HEK293 (cell line): ENCODE measurements around the gene RFK.

Source experiments
- CTCF ChIA-PET: fragments of 350-600 bp; formaldehyde crosslinking; extraction: SDS; loops from one replicate; lab custom pipeline; 2021; ENCODE audit warnings: antibody characterized with exemption; lab: Yijun Ruan, JAX
- POLR2A ChIA-PET: fragments of 300-600 bp; formaldehyde crosslinking; extraction: SDS; loops from one replicate; lab custom pipeline; 2020; ENCODE audit warnings: antibody characterized with exemption, inconsistent platforms; lab: Yijun Ruan, JAX
- H3K27ac ChIP-seq: fragments of 200-500 bp; sonication (Bioruptor generic); 2 replicates; pipeline ENCODE4 v1.5.1; 2014; ENCODE audit warnings: low read depth, low read length, control low read depth, inconsistent platforms; ENCODE audit errors: extremely low read depth
- H3K36me3 ChIP-seq, 2 experiments: fragments of 200-500 bp in 1 of 2; sonication (Bioruptor generic) in 1 of 2; 1 replicate in 1 of 2; 2 replicates in 1 of 2; pipeline ENCODE4 v1.5.1; 2014 to 2017; ENCODE audit warnings: inconsistent platforms in 2 of 2, low read length in 2 of 2; ENCODE audit not compliant: control insufficient read depth in 2 of 2, insufficient read depth in 1 of 2
- H3K4me1 ChIP-seq: fragments of 200-500 bp; sonication (Bioruptor generic); 2 replicates; pipeline ENCODE4 v1.5.1; 2014; ENCODE audit warnings: mild to moderate bottlenecking, low read length, inconsistent platforms; ENCODE audit not compliant: control insufficient read depth, insufficient read depth
- H3K4me3 ChIP-seq: 2 replicates; pipeline ENCODE4 v1.5.1; 2011; ENCODE audit warnings: low read depth, mild to moderate bottlenecking, control low read depth, low read length, moderate library complexity
- H3K9me3 ChIP-seq: fragments of 200-500 bp; sonication (Bioruptor generic); 2 replicates; pipeline ENCODE4 v1.5.1; 2014; ENCODE audit warnings: low read depth, low read length, inconsistent platforms; ENCODE audit not compliant: control insufficient read depth, insufficient read depth
- RBAK ChIP-seq: fragments of 450-650 bp; formaldehyde crosslinking; IDR thresholded peaks from 2 replicates; pipeline ENCODE4 v1.5.1; 2016; ENCODE audit warnings: missing biosample characterization, missing genetic modification characterization
- SP2 ChIP-seq: fragments of 450-650 bp; formaldehyde crosslinking; IDR thresholded peaks from 2 replicates; pipeline ENCODE4 v1.5.1; 2016; ENCODE audit warnings: missing biosample characterization, missing genetic modification characterization
- TRIM28 ChIP-seq: IDR thresholded peaks from 2 replicates; pipeline ENCODE4 v1.6.1; 2011; ENCODE audit warnings: low read length, control low read depth, borderline replicate concordance
- ZFHX2 ChIP-seq: fragments of 450-650 bp; formaldehyde crosslinking; conservative IDR thresholded peaks from 2 replicates; pipeline ENCODE4 v1.5.1; 2016; ENCODE audit warnings: missing biosample characterization, missing genetic modification characterization
- ZNF112 ChIP-seq: fragments of 450-650 bp; formaldehyde crosslinking; IDR thresholded peaks from 2 replicates; pipeline ENCODE4 v1.5.0; 2017; ENCODE audit warnings: missing biosample characterization, missing genetic modification characterization
- ZNF132 ChIP-seq: fragments of 450-650 bp; formaldehyde crosslinking; IDR thresholded peaks from 2 replicates; pipeline ENCODE4 v1.5.1; 2017; ENCODE audit warnings: missing biosample characterization, missing genetic modification characterization, borderline replicate concordance
- ZNF133 ChIP-seq: fragments of 450-650 bp; formaldehyde crosslinking; IDR thresholded peaks from 2 replicates; pipeline ENCODE4 v1.5.1; 2016; ENCODE audit warnings: missing biosample characterization, missing genetic modification characterization
- ZNF48 ChIP-seq: fragments of 450-650 bp; formaldehyde crosslinking; IDR thresholded peaks from 2 replicates; pipeline ENCODE4 v1.5.1; 2016; ENCODE audit warnings: missing biosample characterization, missing genetic modification characterization
- ZNF514 ChIP-seq: fragments of 450-650 bp; formaldehyde crosslinking; IDR thresholded peaks from 2 replicates; pipeline ENCODE4 v1.5.1; 2016; ENCODE audit warnings: missing biosample characterization, missing genetic modification characterization
- ZNF530 ChIP-seq: fragments of 450-650 bp; formaldehyde crosslinking; IDR thresholded peaks from 2 replicates; pipeline ENCODE4 v1.5.1; 2016; ENCODE audit warnings: low read depth, missing biosample characterization, missing genetic modification characterization
- ZNF561 ChIP-seq: fragments of 450-650 bp; IDR thresholded peaks from 2 replicates; pipeline ENCODE4 v1.5.1; 2018; ENCODE audit warnings: missing biosample characterization, missing genetic modification characterization, borderline replicate concordance
- ZNF768 ChIP-seq: fragments of 450-650 bp; formaldehyde crosslinking; IDR thresholded peaks from 2 replicates; pipeline ENCODE4 v1.5.1; 2018; ENCODE audit warnings: missing biosample characterization, mild to moderate bottlenecking, missing genetic modification characterization
- TF ChIP-seq, protein P1 (sequence below): fragments of 450-650 bp; formaldehyde crosslinking; IDR thresholded peaks from 2 replicates; pipeline ENCODE4 v1.5.1; 2016; ENCODE audit warnings: missing biosample characterization, missing genetic modification characterization
- TF ChIP-seq, protein P2 (sequence below): fragments of 450-650 bp; formaldehyde crosslinking; IDR thresholded peaks from 2 replicates; pipeline ENCODE4 v1.5.1; 2016; ENCODE audit warnings: missing biosample characterization, missing genetic modification characterization
- TF ChIP-seq, protein P3 (sequence below): fragments of 450-650 bp; formaldehyde crosslinking; IDR thresholded peaks from 2 replicates; pipeline ENCODE4 v1.5.1; 2016; ENCODE audit warnings: missing biosample characterization, missing genetic modification characterization
- TF ChIP-seq, protein P4 (sequence below): fragments of 450-650 bp; formaldehyde crosslinking; IDR thresholded peaks from 2 replicates; pipeline ENCODE4 v1.5.1; 2016; ENCODE audit warnings: missing biosample characterization, missing genetic modification characterization

The RFK gene

DNA sequence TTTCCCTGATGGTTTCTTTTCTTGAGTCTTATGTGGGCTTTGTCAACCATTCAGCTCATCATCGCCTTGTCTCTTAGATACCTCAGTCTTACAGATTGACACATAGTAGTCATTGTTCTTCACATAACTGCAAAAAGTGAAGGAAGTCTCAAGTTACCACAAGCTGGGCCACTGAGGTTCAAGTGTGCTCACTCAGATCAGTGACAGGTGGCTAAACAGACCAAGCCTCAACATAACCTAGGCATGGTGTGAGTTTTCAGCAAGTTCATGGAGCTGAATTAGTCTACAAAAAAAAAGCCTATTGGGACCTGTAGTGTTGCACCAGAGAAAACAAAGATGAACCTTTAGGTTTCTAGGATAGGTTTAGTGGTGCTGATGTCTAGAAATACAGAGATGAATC lies 58.2 kb downstream of the RFK start:
- Histone ChIP-seq H3K4me3 (no peak overlapping the region), H3K36me3 (no peaks in the 10 kb centered on the region), H3K4me1 (peaks cover 6% of the 10 kb centered on the region; the same call in 1 of the 2 replicates), H3K27ac (no peak overlapping the region), H3K9me3 (no peaks in the 10 kb centered on the region)
- POLR2A ChIA-PET: interaction anchor here (0.6 kb wide), 1 partner anchor 1106 kb away, joined by 3 read pairs; no protein-coding TSS in a partner anchor
- CTCF ChIA-PET: interaction anchor here (0.6 to 1.8 kb wide), 6 partner anchors 9 to 33 kb away, joined by 3 to 4 read pairs (median 4); no protein-coding TSS in a partner anchor
- TF ChIP-seq, protein P1, sequence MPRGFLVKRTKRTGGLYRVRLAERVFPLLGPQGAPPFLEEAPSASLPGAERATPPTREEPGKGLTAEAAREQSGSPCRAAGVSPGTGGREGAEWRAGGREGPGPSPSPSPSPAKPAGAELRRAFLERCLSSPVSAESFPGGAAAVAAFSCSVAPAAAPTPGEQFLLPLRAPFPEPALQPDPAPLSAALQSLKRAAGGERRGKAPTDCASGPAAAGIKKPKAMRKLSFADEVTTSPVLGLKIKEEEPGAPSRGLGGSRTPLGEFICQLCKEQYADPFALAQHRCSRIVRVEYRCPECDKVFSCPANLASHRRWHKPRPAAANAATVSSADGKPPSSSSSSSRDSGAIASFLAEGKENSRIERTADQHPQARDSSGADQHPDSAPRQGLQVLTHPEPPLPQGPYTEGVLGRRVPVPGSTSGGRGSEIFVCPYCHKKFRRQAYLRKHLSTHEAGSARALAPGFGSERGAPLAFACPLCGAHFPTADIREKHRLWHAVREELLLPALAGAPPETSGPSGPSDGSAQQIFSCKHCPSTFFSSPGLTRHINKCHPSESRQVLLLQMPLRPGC (tag by site-specific recombination): no peak
- TF ChIP-seq ZFHX2 (no peak), ZNF514 (tag by site-specific recombination) (no peak), ZNF561 (tag by site-specific recombination) (no peak), ZNF530 (no peak), RBAK (tag by site-specific recombination) (no peak), SP2 (no peak), ZNF133 (tag by site-specific recombination) (no peak), ZNF112 (tag by site-specific recombination) (no peak), TRIM28 (no peak), ZNF132 (tag by site-specific recombination) (no peak), ZNF48 (tag by site-specific recombination) (no peak), ZNF768 (tag by site-specific recombination) (no peak)
- TF ChIP-seq, protein P2, sequence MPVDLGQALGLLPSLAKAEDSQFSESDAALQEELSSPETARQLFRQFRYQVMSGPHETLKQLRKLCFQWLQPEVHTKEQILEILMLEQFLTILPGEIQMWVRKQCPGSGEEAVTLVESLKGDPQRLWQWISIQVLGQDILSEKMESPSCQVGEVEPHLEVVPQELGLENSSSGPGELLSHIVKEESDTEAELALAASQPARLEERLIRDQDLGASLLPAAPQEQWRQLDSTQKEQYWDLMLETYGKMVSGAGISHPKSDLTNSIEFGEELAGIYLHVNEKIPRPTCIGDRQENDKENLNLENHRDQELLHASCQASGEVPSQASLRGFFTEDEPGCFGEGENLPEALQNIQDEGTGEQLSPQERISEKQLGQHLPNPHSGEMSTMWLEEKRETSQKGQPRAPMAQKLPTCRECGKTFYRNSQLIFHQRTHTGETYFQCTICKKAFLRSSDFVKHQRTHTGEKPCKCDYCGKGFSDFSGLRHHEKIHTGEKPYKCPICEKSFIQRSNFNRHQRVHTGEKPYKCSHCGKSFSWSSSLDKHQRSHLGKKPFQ (tag by site-specific recombination): no peak
- TF ChIP-seq, protein P3, sequence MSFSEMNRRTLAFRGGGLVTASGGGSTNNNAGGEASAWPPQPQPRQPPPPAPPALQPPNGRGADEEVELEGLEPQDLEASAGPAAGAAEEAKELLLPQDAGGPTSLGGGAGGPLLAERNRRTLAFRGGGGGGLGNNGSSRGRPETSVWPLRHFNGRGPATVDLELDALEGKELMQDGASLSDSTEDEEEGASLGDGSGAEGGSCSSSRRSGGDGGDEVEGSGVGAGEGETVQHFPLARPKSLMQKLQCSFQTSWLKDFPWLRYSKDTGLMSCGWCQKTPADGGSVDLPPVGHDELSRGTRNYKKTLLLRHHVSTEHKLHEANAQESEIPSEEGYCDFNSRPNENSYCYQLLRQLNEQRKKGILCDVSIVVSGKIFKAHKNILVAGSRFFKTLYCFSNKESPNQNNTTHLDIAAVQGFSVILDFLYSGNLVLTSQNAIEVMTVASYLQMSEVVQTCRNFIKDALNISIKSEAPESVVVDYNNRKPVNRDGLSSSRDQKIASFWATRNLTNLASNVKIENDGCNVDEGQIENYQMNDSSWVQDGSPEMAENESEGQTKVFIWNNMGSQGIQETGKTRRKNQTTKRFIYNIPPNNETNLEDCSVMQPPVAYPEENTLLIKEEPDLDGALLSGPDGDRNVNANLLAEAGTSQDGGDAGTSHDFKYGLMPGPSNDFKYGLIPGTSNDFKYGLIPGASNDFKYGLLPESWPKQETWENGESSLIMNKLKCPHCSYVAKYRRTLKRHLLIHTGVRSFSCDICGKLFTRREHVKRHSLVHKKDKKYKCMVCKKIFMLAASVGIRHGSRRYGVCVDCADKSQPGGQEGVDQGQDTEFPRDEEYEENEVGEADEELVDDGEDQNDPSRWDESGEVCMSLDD: no peak
- TF ChIP-seq, protein P4, sequence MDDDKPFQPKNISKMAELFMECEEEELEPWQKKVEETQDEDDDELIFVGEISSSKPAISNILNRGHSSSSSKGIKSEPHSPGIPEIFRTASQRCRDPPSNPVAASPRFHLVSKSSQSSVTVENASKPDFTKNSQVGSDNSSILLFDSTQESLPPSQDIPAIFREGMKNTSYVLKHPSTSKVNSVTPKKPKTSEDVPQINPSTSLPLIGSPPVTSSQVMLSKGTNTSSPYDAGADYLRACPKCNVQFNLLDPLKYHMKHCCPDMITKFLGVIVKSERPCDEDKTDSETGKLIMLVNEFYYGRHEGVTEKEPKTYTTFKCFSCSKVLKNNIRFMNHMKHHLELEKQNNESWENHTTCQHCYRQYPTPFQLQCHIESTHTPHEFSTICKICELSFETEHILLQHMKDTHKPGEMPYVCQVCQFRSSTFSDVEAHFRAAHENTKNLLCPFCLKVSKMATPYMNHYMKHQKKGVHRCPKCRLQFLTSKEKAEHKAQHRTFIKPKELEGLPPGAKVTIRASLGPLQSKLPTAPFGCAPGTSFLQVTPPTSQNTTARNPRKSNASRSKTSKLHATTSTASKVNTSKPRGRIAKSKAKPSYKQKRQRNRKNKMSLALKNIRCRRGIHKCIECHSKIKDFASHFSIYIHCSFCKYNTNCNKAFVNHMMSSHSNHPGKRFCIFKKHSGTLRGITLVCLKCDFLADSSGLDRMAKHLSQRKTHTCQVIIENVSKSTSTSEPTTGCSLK (tag by site-specific recombination): no peak
